IPS DF 4.7 (cell line): ENCODE data around the gene SLC25A18.
"Not testable (repeated sequence)": the region's sequence is repeated elsewhere in the genome, so short reads cannot be mapped to it uniquely, and the experiment has no call there.

Experiments used
- DNase-seq: peaks from one replicate; pipeline ENCODE4 v3.0.0-alpha.2; 2013; ENCODE audit warnings: low spot score; ENCODE audit errors: extremely low read depth

Gene SLC25A18

GRCh38 chr22:17562906-17563870, at the start of gene SLC25A18:
SLC25A18 (plus strand) TSS chr22:17563498; CDS start chr22:17579945, 16,447 bp downstream.
- no peak for DNase-seq

DNA sequence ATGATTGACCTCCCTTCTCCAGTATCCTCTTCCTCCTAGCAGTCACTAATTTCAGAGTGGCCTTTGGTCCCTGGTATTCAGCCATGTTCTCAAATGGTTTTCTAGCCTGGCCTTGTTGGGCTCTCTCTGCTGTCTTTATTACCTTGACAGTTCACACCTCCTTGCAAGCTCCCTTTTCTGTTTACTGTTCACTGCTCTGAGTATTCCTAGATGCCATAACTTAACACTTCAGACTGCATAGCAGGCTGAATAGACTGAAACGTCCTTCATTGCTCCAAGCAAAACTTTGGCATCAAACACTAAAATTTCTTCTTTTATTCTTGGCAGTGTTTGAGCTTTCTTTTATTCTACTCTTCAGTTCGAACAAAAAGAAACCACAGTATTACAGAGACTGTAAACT, 49.7 kb upstream of the SLC25A18 start:
- no peak for DNase-seq

- DNase-seq = no peak
Observed at GRCh38 chr22:17514084-17514483, 49.2 kb upstream of the SLC25A18 start.

GRCh38 chr22:17518406-17518805, 44.9 kb upstream of the SLC25A18 start:
- no peak for DNase-seq

DNA sequence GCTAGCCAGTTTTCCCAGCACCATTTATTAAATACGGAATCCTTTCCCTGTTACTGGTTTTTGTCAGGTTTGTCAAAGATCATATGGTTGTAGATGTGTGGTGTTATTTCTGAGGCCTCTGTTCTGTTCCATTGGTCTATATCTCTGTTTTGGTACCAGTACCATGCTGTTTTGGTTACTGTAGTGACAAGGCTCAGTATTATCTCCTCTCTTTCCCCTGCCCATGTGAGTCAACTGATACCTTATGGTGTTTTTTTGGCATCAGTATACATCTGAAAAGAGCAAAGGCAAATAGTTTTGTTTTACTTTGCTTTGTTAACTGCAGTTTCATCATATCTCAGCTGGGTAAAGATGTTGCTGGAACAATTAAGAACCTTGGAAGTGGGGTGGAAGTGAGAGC, 41.3 kb upstream of the SLC25A18 start:
- not testable (repeated sequence) for DNase-seq

DNA sequence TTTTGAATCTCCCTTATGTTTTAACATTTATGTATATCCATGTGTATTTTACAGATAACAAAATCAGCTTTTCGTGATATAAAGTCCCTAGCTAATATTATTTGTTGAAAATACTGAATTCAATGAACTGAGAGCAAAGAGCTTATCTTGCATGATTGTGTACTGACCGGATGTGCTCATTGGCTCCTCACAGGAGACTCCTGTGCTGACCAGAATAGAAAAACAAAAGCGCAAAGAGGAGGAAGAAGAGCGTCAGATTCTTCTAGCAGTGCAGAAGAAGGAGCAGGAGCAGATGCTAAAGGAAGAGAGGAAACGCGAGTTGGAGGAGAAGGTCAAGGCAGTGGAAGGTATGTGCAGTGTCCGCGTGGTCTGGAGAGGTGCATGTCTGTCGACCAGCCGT, 39.4 kb upstream of the SLC25A18 start:
- no peak for DNase-seq

DNA sequence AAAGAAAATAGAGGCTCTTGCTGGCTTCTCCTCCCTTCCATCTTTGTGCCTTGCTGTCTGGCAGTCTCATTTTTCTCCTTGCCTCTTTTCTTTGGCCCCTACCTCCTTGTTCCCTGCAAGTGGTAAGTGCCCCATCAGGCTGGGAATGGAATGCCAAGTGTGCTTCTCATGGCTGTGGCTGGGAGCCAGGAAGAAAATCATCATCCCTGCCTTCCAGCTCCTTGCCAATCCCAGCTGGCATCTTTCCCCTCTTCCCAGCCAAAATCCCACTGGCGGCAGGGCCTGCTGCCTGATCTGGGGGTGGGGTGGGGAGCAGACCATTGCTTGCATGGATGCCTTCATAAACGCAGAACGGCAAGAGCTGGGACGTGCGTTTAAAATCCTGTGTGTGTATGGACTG, 27.0 kb upstream of the SLC25A18 start:
- no peak for DNase-seq

- DNase-seq = no peak
Observed at GRCh38 chr22:17537155-17537554, 26.1 kb upstream of the SLC25A18 start.

DNA sequence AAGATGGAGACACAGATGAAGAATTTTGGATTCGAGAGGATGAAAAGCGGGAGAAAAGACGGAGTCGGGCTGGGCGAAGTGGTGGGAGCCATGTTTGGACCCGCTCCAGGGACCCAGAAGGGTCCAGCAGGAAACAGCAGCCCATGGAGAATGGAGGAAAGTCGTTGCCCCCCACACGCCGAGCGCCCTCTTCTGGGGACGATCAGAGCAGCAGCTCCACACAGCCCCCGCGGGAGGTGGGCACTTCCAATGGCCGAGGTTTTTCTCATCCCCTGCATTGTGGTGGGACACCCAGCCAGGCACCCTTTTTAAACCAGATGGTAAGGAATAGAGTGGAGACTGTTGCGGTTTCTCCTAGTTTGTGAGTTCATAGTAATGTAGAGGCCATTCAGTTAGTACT, 22.8 kb upstream of the SLC25A18 start:
- no peak for DNase-seq

- DNase-seq = no peak
Observed at GRCh38 chr22:17541476-17541875, 21.8 kb upstream of the SLC25A18 start.

GRCh38 chr22:17542452-17542851, 20.8 kb upstream of the SLC25A18 start:
- no peak for DNase-seq

DNA sequence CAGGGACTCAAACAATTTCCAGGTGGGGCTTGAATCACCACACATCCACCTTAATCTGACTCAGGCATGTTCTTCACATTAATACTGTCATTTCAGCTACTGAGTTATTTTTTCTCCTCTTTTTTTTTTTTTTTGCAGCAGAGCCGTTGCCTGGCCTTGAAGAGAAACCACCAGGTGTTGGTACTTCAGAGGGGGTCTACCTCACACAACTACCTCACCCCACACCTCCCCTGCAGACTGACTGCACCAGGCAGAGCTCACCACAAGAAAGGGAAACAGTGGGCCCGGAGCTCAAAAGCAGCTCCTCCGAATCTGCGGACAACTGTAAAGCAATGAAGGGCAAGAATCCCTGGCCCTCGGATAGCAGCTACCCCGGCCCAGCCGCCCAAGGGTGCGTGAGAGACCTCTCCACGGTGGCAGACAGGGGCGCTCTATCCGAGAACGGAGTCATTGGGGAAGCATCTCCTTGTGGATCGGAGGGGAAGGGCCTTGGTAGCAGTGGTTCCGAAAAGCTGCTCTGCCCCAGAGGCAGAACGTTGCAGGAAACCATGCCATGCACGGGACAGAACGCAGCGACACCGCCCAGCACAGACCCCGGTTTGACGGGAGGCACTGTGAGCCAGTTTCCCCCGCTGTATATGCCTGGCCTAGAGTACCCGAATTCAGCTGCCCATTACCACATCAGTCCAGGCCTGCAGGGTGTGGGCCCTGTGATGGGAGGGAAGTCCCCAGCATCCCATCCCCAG, 15.1 kb upstream of the SLC25A18 start:
- DNase-seq = no peak

DNA sequence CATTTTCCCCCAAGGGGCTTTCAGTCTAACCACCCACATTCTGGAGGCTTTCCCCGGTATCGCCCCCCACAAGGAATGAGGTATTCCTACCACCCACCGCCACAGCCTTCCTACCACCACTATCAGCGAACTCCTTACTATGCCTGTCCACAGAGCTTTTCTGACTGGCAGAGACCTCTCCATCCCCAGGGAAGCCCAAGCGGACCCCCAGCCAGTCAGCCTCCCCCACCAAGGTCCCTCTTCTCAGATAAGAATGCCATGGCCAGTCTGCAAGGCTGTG, 14.6 kb upstream of the SLC25A18 start:
- DNase-seq = no peak

- no peak for DNase-seq
Observed at GRCh38 chr22:17549183-17549582, 14.1 kb upstream of the SLC25A18 start.

- no peak for DNase-seq
Observed at GRCh38 chr22:17549655-17550054, 13.6 kb upstream of the SLC25A18 start.

DNA sequence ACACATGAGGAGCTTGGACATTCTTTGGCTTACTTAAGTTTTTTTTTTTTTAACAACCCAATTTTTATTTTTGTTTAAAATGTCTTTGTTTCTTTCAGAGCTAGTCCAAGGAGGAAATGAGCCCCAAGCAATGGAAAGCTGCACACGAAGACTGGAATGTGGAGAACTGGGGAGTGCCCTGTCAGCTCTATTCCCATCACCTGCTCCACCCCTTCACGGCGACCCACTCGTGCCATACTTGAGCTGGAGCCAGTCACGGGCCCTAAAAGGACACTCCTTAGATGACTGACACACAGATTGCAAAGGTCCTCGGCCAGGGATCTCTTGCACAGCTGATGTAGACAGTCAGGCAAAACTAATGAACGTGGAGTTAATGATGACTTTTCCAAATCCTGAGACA, 10.6 kb upstream of the SLC25A18 start:
- no peak for DNase-seq

DNA sequence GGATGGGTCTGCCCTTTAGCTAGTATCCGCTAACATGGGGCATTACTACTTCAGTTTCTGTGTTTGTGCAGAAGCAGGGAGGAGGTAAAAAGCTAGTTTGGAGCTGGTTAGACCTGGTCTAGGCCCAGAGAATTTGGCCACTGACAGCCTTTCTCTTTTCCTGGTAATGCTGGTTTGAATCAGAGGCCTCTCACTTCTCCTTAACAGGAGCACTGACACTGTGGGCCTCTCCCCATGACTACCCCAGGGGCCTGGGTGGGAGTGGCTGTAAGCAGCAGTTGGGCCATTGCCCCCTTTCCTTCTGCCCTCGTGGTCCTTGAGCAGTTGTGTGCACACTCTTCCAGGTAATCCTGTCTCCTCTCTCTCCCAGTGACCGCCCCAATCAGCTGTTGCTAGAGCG, 8.5 kb upstream of the SLC25A18 start:
- DNase-seq = no peak

- no peak for DNase-seq
Observed at GRCh38 chr22:17559188-17559587, 4.1 kb upstream of the SLC25A18 start.

DNA sequence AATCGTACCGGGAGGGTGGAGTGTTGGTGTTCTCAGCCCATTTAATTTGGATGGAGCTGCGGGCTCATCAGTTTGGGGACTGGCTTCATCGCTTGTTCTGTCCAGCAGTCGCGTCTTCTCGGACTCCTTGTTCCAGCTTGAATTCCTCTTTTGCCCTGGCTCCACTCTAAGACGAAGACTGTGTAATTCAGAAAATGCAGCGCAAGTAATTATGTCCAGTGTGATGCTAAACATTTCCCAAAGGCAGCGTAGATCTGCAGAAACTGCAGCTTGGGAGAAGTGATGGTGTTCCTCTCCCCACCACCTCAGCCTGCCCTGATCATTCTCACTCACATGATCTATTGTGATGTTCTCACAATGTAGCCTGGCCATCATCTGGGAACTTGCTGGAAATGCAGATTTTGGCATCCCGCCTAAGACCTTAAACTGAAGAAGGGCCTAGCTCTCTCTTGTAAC, 666 bp downstream of the SLC25A18 start:
- no peak for DNase-seq

DNA sequence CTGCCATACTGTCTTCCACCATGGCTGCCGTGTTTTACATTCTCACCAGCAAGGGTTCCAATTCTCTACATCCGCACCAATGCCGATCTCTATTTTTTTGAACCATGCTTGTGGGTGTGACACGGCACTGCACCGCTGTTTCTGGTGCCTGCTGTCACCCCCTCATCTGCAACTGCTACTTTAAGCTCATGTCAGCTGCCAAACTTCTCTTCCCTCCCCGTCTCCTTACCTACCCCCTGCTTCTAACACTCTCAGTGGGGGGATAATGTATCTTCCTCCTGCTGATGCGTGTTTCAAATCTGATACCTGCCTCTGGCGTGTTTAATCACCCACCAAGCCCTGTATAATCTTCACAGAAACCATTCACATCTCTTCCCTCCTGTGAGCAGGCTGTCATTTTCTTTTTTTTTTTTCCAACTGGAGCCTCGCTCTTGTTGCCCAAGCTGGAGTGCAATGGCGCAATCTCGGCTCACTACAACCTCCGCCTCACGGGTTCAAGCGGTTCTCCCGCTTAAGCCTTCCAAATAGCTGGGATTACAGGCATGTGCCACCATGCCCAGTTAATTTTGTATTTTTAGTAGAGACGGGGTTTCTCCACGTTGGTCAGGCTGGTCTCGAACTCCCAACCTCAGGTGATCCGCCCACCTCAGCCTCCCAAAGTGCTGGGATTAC, 2.9 kb downstream of the SLC25A18 start:
- not testable (repeated sequence) for DNase-seq

GRCh38 chr22:17566776-17567175, 3.5 kb downstream of the SLC25A18 start:
- no peak for DNase-seq

DNA sequence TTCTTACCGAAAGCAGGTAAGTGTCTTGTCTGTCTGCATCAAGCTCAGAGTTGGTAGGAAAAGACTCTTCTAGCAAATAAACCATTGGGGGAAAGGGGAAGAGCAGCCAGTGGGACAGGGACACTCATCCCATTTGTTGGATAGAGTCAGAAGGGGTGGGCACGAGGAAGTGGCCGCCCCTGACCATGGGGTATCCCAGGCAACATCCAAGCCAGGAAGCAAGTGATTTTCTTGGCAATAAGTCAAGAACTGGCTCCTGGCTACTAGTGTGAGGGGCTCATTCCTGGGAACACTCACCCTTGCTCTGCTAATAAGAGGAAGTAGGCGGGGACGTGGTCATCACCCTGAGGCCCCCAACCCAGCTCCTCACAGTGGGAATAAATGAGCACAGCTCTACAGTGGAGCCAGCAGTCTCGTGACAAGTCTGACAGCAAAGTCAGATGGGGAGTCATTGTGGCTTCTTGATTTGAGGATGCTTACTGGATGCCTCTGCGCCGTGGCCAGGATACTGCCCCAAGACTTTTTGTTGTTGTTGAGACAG, 6.7 kb downstream of the SLC25A18 start:
- DNase-seq = no peak
